Measurements from ENCODE around the gene CDK2.

The CDK2 gene

GRCh38 chr12:56017181-56017580 is 50.6 kb downstream of the CDK2 start:
- no peak for DNase-seq

- no peak for DNase-seq
These were observed 51.7 kb downstream of the CDK2 start for GRCh38 chr12:56018356-56018755.

- no peak for DNase-seq
These were observed 54.0 kb downstream of the CDK2 start, which contains the start of gene IKZF4 for GRCh38 chr12:56020423-56021184. TSS of gene IKZF4 (plus strand) at chr12:56021043. CDS start at chr12:56021494, 451 bp downstream.

- DNase-seq: no peak
These were observed 55.4 kb downstream of the CDK2 start for GRCh38 chr12:56021889-56022497.

Data from activated gamma-delta T cell treated with Interleukin-2 at 50 U/mL for 16 hours (primary cell).